Calu3 (cell line): ENCODE measurements around the gene ALK. TPM values are rescaled to one million over a fixed set of nuclear protein-coding genes. Genes with fewer than 3 reads are reported as not detected.

Source experiments
- BruUV-seq: library from RNA; stranded (reverse); fragments of 400-500 nt; replicated peaks from 2 replicates; lab custom pipeline; 2021; lab: Mats Ljungman, UMichigan
- CTCF ChIA-PET: fragments of 300-600 bp; sonication (Branson Sonifier 250); formaldehyde crosslinking; loops from one replicate; lab custom pipeline; 2022; ENCODE audit warnings: antibody characterized with exemption; lab: Charles Lee
- DNase-seq: peaks from one replicate; pipeline ENCODE4 v3.0.0; 2022
- H3K27ac Mint-ChIP-seq: one replicate; pipeline ENCODE4 v1.8.0; 2022; ENCODE audit warnings: mixed read lengths; ENCODE audit not compliant: unreplicated experiment
- H3K27me3 Mint-ChIP-seq: one replicate; pipeline ENCODE4 v1.8.0; 2022; ENCODE audit warnings: mixed read lengths; ENCODE audit not compliant: unreplicated experiment
- H3K36me3 Mint-ChIP-seq: one replicate; pipeline ENCODE4 v1.8.0; 2022; ENCODE audit warnings: mild to moderate bottlenecking, moderate library complexity, mixed read lengths; ENCODE audit not compliant: insufficient read depth, unreplicated experiment
- H3K4me1 Mint-ChIP-seq: one replicate; pipeline ENCODE4 v1.8.0; 2022; ENCODE audit warnings: mild to moderate bottlenecking, low read depth, mixed read lengths; ENCODE audit not compliant: unreplicated experiment
- H3K4me3 Mint-ChIP-seq: one replicate; pipeline ENCODE4 v1.8.0; 2022; ENCODE audit warnings: mild to moderate bottlenecking, low read depth, moderate library complexity, mixed read lengths; ENCODE audit not compliant: unreplicated experiment
- H3K9me3 Mint-ChIP-seq: one replicate; pipeline ENCODE4 v1.8.0; 2022; ENCODE audit warnings: low read depth, mixed read lengths; ENCODE audit not compliant: unreplicated experiment
- CTCF ChIP-seq: fragments of 200-600 bp; IDR thresholded peaks from one replicate; pipeline ENCODE4 v1.8.0; 2022; ENCODE audit warnings: antibody characterized with exemption; ENCODE audit not compliant: unreplicated experiment
- intact Hi-C: fragments of 100-400 bp; cut with micrococcal nuclease; formaldehyde crosslinking; loops from one replicate; pipeline ENCODE4 v1.10.0; 2022; ENCODE audit not compliant: unreplicated experiment
- total RNA-seq: library from RNA; stranded (reverse); gene quantifications from 2 replicates; pipeline ENCODE4 v1.2.3, GENCODE V29; 2022

The ALK gene
- total RNA-seq, 1 experiment from 2014 or later: not detected

- peak overlapping the region; percentile 30 for H3K4me3 Mint-ChIP-seq
- intact Hi-C loops: no loop called here
- no peak overlapping the region for H3K27ac Mint-ChIP-seq
- no peaks in the 10 kb centered on the region for H3K4me1 Mint-ChIP-seq
- no TSS peak for BruUV-seq
- CTCF ChIA-PET: interaction anchor here (0.5 to 0.6 kb wide), 2 partner anchors 100 to 283 kb away, joined by 4 to 5 read pairs; no protein-coding TSS in a partner anchor
- no peaks in the 10 kb centered on the region for H3K9me3 Mint-ChIP-seq
- TF ChIP-seq CTCF: no peak
- peaks cover 5% of the 10 kb centered on the region for H3K36me3 Mint-ChIP-seq
- DNase-seq: no peak
- H3K27me3 Mint-ChIP-seq: peaks cover 94% of the 10 kb centered on the region
Measured at GRCh38 chr2:29920631-29921559, 491 bp downstream of the ALK start.

- Mint-ChIP-seq H3K36me3 (peaks cover 5% of the 10 kb centered on the region), H3K4me1 (no peaks in the 10 kb centered on the region), H3K27me3 (peaks cover 94% of the 10 kb centered on the region), H3K4me3 (no peak overlapping the region), H3K9me3 (no peaks in the 10 kb centered on the region), H3K27ac (no peak overlapping the region)
- no peak for TF ChIP-seq CTCF
- no peak for DNase-seq
- CTCF ChIA-PET: interaction anchor here (0.5 kb wide), 1 partner anchor 282 kb away, joined by 4 read pairs; no protein-coding TSS in a partner anchor
- no TSS peak for BruUV-seq
- intact Hi-C loops: no loop called here
Measured at GRCh38 chr2:29920130-29920577, 1.2 kb downstream of the ALK start.

- Mint-ChIP-seq H3K4me1 (no peaks in the 10 kb centered on the region), H3K4me3 (no peak overlapping the region), H3K36me3 (peaks cover 5% of the 10 kb centered on the region), H3K9me3 (no peaks in the 10 kb centered on the region), H3K27me3 (peaks cover 94% of the 10 kb centered on the region), H3K27ac (no peak overlapping the region)
- no peak for DNase-seq
- no peak for TF ChIP-seq CTCF
- intact Hi-C loops: no loop called here
- CTCF ChIA-PET: no interaction called here
- no TSS peak for BruUV-seq
Measured at GRCh38 chr2:29918941-29919340, 2.4 kb downstream of the ALK start.

- Mint-ChIP-seq H3K27me3 (peaks cover 100% of the 10 kb centered on the region), H3K4me3 (no peak overlapping the region), H3K4me1 (no peaks in the 10 kb centered on the region), H3K9me3 (no peaks in the 10 kb centered on the region), H3K27ac (no peak overlapping the region), H3K36me3 (peaks cover 5% of the 10 kb centered on the region)
- intact Hi-C loops: no loop called here
- DNase-seq: no peak
- CTCF ChIA-PET: no interaction called here
- BruUV-seq: no TSS peak
- no peak for TF ChIP-seq CTCF
Measured at GRCh38 chr2:29917781-29918180, 3.6 kb downstream of the ALK start.
